ENCODE measurements around the gene CBX4.
"Not testable (repeated sequence)": the region's sequence is repeated elsewhere in the genome, so short reads cannot be mapped to it uniquely, and the experiment has no call there.

Gene CBX4

DNA sequence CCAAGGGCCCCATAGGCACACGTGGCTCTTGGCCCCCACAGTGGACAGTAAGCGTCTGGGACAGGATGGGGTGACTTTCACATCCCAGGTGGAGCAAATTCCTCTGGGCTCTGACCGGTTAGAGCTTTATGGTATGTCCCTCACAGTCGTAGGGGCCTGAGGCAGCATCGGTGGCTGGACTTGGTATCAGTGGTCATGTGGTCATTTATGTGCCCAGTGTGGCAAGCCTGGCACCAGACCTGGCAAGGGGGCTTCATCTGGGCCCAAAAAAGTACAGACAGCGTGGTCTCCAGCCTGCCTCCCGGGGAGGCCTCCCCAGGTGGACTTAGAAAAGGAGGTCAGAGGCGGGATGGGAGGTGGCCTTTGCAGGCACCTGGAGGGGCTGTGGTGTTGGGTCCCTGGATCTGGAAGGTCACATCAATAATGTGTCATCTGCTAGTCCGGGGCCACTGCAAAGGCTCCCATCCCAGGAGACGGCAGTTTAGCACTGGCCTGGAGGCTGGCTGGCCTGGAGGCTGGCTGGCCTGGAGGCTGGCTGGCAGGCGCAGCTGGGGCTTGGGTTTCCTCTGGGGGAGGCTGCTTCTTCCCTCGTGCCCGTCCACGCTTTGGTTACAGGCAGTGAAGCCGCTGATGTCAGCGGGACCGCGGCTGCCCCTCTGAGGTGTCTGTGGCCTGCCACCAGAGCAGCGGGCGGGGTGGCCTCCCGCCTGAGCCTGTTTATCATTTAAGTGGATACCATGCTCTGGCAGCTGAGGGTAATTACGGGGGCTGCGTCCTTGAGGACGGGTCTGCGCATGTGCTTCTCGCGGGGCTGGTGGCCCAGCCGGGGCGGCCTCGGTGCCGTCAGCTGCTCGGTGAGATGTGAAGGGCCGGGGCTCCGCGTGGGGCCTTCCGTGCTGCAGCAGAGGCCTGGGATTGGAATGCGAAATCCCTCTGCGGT lies 20.7 kb upstream of the CBX4 start:
- no peak for DNase-seq

DNA sequence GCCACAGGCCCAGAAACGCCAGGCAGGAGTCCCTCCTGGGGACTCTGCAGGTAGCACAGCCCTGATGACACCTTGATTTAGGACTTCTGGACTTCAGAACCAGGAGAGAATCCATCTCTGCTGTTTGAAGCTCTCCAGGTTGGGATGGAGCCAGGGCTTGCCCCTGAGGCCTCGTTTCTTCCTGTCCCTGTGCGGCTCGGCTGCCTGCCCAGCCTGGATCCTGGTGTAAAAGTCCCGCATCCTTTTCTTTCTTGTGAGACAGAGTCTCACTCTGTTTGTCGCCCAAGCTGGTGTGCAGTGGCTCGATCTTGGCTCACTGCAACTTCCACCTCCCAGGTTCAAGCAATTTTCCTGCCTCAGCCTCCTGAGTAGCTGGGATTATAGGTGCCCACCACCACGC lies 17.9 kb upstream of the CBX4 start:
- DNase-seq = no peak

DNA sequence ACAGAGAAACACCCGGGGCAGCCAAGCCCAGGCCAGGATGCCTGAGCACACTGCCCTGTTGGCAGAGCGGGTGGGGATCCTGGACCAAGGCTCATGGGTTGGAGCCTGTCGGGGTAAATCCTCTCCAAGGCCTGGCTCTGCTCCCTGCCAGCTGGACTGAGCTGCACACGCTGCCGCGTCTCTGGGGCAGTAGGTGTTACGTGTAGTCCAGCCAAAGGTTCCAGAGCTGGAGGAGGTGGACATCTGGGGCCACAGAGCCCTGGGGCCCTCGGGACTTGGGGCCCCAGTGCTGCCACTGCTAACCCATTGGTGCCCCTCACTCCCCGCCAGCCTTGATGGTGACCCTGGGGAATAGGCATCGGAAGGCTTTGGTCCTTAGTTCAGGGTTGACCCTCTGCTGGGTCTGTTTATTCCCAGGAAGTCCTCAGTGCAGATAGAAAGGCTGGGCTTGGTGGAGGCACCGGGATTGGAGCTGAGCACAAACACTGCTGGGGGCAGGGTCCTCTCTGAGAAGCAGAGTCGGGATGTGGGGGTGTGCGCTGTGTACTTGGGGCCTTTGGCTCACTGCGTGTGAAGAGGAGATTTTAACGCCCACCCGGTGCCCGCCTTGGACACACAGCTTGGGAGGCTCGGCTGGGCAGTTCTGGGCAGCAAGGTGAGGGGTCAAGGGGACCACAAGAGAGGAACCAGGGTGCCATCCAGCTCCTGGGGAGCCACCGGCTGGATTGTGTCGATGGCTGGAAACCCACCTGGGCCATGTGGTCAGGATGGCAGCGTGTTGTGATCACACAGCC lies 16.3 kb upstream of the CBX4 start:
- no peak for DNase-seq

DNA sequence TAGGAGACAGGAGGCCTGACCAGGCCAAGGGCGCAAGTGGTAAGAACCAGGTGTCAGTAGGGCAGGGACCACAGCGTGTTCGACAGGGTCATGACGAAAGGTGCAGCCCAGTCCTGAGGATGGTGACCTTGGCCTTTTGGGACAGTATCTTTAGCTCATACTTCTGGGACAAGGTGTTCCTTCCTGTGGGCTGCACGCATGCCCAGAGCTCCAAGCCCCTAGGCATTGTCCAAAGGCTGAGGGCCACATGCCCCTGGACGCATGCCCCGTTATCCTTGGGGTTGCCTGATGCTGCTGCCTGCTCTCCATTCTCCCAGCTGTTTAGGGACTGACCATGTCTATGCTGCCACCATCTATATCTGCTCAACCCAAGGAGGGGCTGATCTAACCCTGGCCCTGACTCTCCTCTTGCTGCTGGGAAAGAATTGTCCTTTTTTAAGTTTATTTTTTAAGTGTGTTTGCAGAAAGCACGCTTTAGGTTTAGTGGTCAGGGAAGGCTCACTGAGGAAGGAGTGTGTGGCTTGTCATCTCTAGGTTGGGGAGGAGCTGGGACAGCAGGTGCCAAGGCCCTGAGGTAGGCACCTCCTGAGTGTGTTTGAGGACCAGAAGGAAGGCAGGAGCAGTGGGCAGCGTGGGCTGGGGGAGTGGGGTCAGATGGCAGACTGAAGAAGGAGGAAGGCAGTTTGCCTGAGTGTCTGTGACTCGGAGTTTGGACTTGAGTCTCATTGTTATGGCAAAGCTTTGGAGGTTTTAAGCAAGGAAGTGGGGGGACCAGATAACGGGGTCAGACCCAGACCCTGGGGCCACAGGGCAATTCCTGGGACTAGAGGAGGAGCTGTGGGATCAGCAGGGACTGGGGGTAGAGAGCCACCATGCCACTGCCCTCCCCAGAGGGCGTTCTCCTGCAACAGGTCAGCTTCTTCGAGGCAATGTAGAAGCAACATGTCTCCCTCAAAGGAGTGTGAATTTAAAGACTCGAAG lies 15.1 kb upstream of the CBX4 start:
- DNase-seq = no peak

DNA sequence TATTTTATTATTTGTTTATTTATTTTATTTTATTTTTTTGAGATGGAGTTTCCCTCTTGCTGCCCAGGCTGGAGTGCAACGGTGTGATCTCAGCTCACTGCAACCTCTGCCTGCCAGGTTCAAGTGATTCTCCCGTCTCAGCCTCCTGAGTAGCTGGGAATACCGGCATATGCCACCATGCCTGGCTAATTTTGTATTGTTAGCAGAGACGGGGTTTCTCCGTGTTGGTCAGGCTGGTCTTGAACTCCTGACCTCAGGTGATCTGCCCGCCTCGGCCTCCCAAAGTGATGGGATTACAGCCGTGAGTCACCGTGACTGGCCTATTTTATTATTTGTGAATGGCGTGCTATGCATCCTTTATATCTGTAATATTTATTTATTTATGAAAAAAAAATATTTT lies 13.9 kb upstream of the CBX4 start:
- DNase-seq = not testable (repeated sequence)

DNA sequence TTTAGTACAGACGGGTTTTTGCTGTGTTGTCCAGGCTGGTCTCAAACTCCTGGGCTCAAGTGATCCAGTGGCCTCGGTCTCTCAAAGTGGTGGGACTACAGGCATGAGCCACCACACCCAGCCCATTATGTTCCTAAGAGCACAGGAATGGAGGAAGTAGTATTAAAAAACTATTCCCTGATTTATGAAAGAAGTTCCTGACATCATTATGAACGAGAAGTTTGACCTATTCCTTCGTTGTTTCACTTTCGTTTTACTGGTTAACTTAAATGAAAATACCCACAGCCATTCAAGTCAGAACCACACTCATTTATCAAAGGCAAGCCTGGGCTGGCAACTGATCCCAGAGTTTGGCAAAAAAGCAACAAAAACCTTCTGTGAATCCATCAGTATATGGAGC lies 13.5 kb upstream of the CBX4 start:
- no peak for DNase-seq

DNA sequence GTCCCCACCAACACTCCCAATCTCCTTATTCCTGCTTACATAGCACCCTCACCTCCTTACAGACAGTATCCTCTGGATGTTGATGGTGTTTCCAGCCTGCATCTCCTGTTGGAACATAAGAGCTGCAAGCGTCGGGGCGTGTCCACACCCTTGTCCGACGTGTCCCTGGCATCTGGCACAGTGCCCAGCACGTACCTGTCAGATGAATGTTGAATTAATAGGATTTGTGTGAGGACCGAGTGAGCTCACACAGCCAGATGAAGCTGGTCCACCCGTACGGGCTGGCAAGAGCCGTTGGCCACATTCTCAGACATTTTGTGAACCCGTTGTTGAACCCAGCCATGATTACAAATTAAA lies 12.2 kb upstream of the CBX4 start:
- no peak for DNase-seq

DNA sequence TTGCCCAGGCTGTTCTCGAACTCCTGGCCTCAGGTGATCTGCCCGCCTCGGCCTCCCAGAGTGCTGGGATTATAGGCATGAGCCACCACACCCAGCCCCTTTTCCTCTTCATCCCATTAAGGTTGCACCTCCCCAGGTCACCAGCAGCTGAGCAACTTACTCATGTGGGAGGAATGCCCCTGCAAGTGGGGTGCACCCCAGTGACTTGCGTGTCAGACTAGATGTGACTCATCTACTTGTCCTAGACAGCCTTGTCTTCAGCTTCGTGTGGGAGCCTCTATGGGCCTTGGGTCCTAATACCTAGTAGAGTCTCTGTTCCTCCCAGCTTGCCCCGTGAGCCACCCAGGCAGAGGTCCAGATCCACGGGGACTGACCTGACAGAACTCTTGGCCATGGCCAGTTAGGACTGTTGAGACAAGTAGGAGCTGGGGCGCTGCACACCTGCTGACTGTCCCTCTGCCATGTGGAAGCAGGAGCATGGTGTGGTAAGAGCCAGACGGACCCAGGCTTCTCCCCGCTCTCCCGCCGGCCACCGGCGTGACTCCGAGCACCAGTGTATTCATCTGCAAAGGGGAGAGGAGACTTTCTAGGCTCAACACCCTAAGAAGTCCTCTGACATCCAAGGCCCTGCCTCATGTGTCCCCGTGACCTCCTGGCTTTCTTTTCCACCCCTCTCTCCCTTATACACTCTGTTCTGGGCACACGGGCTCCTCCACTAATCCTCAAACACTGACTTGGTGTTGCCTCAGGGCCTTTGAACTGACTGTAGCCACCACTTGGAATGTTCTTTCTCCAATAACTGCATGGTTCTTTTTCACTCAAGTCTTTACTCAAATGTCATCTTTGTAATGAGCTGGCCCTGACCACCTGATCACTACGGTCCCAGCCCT lies 11.6 kb upstream of the CBX4 start:
- DNase-seq = no peak

DNA sequence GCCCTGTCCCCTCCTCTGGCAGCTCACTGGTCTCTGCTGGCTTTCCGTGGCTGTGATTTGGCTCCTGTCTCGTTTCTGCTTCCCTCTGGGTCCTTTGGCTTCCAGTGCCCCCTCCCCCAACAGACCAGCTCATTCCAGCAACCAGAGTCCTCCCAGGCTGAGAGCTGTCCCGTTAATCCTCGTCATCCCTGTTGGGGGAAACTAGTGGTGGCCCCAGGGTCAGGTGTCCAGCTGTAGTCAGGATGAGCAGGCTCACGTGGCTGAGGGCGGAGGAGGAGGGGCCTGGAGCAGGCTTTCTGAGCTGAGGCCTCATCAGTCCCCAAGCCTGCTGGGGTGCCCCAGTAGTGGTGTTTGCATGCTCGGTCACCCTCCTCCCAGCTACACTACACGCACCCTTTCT lies 10.7 kb upstream of the CBX4 start:
- DNase-seq = no peak

DNA sequence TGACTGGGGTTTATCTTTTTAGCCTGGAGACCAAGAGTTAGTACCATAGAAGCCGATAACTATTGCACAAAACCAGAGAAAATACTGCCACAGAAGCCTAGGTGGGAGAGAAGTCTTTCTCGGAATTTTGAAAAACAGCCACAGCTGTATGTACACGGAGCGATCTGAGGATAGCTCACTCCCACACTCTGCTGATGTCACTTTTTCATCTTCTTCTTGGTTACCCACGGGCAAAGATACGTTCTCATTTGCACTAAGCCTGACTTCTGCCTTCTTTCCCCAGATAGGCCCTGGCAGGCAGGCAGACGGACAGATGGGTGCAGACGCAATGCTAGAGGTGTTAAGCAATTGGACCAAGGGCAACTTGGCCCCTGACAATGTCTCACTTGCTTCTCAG lies 9.1 kb upstream of the CBX4 start:
- DNase-seq = no peak

DNA sequence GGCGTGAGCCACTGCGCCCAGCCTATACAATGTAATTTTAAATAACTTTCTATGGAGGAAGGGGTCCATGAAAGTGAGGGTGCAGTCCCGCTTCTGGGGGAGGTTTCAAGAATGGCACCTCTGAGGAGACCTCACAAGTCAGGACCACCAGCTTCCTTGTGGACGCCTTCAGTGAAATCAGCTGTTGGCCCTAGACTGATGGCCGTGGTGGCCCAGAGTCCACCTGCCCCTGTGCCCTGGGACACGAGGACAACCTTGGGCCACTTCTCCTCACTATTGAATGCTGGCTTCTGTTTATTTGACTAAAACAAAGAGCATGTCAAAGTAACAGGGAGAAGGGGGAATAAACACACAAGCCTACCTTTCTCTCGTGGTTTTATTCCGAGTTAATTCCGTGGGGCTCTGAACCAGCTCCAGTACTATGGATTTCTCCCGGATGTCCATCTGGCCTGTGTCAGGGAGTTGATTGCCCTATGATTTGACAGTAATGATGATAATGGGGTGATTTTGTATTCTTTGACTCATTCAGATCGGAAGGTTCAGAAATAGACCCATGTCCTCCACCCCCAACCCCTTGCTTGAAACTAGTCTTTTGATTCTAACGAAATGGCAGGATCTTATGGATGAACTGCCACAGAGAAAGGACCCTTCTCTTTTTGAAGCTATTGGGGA lies 8.6 kb upstream of the CBX4 start:
- no peak for DNase-seq

DNA sequence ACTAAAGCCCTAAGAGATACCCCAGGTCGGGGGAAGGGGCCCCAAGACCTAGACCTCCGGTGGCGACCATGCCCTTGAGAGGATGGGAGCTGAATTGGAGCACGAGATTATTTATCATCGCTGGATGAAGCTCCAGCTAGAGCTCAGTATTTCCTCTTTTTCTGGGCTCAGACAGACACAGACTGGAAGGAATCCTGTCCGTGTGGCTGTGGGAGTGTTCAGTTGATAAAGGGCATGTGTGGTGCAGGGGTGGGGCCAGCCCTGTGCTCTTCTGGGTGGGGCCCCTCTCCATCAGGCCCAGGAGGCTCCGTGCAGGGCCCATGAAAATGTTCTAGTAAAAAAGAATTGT lies 6.3 kb upstream of the CBX4 start:
- DNase-seq = no peak

DNA sequence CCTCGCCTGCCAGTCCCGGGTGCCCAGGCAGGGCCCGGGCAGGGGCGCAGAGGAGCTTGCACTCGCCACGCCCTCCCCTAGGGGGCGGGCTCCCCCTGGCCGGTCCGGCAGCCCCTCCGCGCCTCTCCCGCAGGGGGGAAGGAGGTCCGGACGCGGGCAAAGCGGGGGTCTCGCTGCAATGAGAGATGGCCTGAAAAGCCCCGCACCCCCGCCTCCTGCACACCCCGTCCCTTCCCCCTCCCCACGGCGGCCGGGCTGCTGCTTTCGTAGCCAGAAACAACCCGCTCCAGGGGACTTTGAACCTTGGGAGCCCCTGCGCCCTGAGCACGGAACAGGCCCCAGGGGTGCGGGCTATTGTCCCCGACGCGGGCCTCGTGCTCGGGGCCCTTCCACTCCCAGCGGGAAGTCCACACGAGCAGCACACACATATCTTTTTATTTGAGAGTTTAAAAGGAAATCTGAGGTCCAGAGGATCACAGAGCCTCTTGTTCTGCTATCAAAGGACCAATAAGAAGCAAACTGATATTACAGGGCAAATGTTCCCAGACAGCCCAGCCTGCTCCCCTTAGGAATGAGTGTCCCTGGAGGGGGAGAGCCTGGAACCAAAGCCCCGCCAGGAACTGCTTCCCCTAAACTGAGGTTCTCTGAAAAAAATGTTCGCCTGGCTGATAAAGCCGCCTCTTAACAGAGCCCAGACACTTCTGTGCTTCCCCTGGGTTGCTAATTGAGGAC lies 5.8 kb upstream of the CBX4 start:
- DNase-seq = no peak

DNA sequence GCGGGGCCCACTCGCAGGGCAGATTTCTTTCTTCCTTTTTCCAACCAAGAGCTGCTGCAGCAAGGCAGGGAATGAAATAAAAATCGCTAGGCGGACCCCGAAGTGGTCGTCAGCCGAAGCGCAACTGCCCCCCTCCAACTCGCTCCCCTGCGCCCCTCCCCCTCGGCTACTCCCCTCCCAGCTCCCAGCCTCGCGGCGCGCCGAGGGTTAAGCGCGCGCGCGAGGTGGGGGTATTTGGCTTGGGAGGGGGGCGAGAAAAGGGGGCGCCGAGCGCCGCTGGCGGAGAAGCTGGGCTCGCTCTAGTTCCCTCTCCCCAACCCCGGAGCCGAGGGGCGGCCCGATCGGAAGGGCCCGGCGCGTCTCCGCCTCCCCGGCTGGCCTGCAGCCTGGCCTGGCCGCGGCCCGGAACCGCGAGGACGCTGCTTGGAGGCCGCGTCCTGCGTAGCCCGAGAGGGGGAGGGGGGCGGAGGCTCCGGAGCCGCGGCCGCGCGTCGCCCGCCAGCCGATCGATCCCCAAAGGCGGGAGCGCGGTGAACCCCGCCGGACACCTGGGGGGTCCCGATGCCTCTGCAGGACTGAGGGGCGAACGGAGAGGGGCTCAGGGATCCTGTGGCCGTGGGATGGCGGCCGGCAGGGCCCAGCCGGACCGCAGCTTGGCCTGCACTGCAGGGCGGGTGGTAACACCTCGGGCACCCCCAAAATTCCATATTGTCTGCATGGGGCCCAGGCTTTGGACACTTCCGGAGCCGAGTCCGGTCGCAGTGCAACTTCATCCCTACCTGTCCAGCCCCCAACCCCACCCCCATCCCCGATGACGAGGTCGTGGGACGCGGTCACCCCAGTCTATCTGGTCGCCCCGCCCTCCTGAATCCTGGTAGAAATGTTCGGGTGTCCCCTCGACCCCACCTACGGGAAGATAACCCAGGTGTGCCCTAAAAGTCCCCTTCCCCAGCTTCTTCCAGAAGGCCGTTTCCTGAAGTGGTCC lies 4.9 kb upstream of the CBX4 start:
- DNase-seq = no peak

DNA sequence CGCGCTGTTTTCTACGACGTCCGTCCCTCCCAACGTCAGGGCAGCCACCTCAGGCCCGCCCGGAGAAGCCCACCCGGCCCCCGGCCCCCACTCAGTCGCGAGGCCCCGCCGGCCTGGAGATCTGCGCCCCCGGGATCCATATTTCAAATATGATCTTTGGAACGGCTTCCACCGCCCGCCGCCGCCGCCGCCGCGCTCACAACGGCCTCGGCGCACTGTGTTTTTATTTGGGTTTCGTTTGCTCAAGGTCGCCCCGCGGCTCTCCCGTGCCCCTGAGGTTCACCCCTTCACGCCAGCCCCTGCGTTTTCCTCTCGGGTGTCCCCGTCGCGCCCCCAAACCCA lies 4.2 kb upstream of the CBX4 start:
- no peak for DNase-seq

DNA sequence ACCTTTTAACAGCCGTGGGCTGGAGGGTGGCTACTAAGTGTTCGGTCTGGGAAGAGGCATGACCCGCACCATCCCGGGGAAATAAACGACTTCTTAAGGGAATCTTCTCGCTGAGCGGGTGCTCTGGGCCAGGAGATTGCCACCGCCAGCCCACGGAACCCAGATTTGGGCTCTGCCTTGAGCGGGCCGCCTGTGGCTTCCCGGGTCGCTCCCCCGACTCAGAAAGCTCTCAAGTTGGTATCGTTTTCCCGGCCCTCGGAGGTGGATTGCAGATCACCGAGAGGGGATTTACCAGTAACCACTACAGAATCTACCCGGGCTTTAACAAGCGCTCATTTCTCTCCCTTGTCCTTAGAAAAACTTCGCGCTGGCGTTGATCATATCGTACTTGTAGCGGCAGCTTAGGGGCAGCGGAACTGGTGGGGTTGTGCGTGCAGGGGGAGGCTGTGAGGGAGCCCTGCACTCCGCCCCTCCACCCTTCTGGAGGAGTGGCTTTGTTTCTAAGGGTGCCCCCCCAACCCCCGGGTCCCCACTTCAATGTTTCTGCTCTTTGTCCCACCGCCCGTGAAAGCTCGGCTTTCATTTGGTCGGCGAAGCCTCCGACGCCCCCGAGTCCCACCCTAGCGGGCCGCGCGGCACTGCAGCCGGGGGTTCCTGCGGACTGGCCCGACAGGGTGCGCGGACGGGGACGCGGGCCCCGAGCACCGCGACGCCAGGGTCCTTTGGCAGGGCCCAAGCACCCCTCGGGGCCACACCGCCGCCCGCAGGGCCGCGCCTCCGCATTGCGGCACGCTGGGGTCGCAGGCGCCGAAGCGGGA lies 3.6 kb upstream of the CBX4 start:
- DNase-seq = no peak

DNA sequence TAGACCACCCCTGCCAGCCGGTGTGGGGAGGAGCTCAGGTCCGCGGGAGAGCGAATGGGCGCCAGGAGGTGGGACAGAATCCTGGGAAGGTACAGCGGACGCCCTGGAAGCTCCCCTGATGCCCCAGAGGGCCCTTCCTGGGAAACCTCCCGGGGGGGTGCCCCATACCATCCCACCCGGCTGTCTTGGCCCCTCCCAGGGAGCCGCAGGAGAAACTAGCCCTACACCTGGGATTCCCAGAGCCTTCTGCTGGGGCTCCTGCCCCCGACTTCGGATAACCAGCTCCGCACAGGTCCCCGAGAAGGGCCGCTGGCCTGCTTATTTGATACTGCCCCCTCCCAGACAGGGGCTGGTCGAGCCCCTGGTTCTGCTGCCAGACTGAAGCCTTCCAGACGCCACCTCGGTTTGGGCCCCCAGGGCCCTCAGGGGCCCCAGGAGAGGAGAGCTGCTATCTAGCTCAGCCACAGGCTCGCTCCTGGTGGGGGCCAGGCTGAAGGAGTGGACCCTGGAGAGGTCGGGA lies 3.0 kb upstream of the CBX4 start:
- DNase-seq = no peak

DNA sequence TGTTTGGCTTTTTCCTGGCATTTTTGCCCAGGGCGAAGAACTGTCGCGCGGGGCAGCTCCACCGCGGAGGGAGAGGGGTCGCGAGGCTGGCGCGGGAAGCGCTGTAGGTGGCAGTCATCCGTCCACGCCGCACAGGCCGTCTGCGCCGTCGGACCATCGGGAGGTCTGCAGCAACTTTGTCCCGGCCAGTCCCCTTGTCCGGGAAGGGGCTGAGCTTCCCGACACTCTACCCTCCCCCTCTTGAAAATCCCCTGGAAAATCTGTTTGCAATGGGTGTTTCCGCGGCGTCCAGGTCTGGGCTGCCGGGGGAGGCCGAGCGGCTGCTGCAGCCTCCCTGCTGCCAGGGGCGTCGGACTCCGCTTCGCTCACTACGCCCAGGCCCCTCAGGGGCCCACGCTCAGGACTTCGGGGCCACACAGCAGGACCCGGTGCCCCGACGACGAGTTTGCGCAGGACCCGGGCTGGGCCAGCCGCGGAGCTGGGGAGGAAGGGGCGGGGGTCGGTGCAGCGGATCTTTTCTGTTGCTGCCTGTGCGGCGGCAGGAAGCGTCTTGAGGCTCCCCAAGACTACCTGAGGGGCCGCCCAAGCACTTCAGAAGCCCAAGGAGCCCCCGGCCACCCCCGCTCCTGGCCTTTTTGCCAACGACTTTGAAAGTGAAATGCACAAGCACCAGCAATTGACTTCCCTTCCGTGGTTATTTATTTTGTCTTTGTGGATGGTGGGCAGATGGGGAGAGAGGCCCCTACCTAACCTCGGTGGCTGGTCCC lies 2.3 kb upstream of the CBX4 start:
- no peak for DNase-seq
